Stimulated activated CD8-positive, alpha-beta memory T cell treated with anti-CD3 and anti-CD28 coated beads, Interleukin-12 subunit alpha, Interleukin-12 subunit beta, amount 100 ng/mL, for 4 hours (primary cell): ENCODE data around the gene TRIM15.
"Not testable (repeated sequence)": the region's sequence is repeated elsewhere in the genome, so short reads cannot be mapped to it uniquely, and the experiment has no call there.

Experiments
- DNase-seq: peaks from one replicate; pipeline ENCODE4 v3.0.0-alpha.2; 2020; ENCODE audit warnings: low read depth

The TRIM15 gene

DNA sequence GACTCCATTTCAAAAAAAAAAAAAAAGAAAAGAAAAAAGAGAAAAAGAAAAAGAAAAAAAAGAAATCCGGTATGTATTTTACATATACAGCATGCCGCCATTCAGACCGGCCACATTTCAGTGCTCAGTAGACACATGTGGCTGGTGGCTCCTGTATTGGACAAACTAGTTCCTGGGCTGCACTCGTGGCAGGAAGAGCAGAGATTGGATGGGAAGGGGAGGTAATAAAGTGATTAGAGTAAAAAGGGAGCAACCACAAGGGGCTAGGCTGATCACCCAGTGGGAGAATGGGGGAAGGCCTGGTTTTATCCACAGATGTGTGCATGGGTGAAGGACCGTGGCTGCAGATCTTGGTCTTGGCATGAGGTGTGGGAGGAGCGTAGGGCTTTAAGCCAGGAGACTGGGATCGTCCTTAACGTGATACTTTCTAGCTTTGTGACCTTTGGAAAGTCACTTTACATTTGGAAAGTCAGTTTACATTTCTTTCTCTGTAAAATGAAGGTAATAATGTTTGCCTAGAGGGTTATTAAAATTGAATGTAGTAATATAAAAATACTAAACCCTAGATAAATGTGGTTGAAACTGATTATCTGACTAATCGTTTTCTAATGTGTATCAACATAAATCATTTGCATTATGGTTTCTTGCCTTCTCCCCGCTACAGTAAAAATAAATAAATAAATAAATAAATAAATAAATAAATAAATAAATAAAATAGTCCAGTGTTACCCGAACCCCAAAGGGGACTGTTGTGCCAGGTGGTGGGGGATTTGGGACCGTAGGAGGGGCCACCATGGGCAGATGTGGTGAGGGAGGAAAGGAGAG lies 869 bp upstream of the TRIM15 start:
- no peak for DNase-seq

GRCh38 chr6:30163918-30164654 lies 740 bp downstream of the TRIM15 start:
- no peak for DNase-seq

GRCh38 chr6:30164714-30165113 lies 1.4 kb downstream of the TRIM15 start:
- DNase-seq: no peak

DNA sequence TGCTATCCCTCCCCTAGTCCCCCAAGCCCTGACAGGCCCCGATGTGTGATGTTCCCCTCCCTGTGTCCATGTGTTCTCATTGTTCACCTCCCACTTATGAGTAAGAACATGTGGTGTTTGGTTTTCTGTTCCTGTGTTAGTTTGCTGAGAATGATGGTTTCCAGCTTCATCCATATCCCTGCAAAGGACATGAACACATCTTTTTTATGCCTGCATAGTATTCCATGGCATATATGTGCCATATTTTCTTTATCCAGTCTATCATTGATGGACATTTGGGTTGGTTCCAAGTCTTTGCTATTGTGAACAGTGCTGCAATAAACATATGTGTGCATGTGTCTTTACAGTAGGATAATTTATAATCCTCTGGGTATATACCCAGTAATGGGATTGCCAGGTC lies 1.9 kb downstream of the TRIM15 start:
- not testable (repeated sequence) for DNase-seq

DNA sequence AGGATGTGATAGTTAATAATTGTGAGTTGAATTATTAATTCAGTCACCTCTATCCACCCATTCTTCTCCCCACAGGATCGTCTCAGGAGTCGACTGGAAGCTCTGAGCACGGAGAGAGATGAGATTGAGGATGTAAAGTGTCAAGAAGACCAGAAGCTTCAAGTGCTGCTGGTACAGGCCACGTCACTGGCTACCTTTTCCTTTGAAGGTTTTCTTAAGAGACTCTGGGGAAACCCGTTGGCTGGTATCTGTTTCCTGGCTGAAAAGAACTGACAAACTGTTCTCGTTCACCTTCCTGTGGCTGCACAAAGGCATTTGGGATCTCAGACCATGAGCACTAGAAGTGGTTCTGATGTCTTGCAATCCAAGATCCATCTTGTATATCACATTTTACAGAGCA lies 3.8 kb downstream of the TRIM15 start:
- DNase-seq: no peak

- DNase-seq: no peak
Measured at GRCh38 chr6:30168741-30169140, 5.4 kb downstream of the TRIM15 start.

- no peak for DNase-seq
Measured at GRCh38 chr6:30169658-30170614, 6.6 kb downstream of the TRIM15 start.

DNA sequence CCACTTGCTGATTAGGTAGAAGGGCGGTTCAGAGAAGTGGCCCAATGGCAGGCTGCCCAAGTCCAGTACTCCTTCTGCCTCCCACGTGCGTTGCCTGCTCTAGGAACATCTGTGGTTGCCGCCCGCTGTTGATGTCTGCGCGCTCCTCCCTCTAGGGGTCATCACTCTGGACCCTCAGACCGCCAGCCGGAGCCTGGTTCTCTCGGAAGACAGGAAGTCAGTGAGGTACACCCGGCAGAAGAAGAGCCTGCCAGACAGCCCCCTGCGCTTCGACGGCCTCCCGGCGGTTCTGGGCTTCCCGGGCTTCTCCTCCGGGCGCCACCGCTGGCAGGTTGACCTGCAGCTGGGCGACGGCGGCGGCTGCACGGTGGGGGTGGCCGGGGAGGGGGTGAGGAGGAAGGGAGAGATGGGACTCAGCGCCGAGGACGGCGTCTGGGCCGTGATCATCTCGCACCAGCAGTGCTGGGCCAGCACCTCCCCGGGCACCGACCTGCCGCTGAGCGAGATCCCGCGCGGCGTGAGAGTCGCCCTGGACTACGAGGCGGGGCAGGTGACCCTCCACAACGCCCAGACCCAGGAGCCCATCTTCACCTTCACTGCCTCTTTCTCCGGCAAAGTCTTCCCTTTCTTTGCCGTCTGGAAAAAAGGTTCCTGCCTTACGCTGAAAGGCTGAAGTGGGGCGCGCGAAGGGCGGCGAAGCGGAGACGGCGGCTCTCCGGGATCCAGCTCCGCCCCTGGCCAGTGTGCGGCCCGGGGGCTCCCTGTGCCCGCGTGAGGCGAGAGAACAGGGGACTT lies 8.5 kb downstream of the TRIM15 start:
- no peak for DNase-seq

DNA sequence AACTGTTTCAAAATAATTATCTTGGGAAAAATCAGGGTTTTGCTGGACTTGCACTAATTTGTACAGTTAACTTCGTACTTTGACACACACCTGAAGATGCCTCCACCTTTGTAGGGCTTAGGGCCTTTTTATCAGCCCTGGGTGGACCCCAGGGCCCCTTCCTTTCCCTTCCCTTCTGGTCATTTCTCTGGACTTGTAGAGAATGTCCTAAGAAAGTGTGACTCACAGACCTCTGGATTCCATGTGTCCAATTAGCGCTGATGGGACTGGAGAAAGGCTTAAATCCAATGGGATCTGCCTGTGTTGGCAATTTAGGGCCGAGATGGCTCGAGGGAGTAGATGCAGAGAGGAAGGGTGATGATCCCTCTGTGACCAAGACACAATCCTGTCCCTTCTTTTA lies 9.3 kb downstream of the TRIM15 start:
- DNase-seq: no peak

- no peak for DNase-seq
Measured at GRCh38 chr6:30175765-30176164, 12.4 kb downstream of the TRIM15 start.

DNA sequence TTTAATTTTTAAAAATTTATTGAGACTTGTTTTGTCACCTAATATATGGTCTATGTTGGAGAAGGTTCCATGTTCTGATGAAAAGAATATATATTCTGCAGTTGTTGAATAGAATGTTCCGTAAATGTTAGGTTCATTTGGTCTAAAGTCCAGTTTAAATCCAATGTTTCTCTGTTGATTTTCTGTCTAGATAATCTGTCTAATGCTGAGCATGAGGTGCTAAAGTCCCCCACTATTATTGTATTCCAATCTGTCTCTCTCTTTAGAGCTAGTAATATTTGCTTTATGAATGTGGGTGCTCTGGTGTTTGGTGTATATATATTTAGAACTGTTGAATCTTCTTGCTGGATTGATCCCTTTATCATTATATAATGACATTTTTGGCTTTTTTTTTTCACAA lies 15.5 kb downstream of the TRIM15 start:
- no peak for DNase-seq

DNA sequence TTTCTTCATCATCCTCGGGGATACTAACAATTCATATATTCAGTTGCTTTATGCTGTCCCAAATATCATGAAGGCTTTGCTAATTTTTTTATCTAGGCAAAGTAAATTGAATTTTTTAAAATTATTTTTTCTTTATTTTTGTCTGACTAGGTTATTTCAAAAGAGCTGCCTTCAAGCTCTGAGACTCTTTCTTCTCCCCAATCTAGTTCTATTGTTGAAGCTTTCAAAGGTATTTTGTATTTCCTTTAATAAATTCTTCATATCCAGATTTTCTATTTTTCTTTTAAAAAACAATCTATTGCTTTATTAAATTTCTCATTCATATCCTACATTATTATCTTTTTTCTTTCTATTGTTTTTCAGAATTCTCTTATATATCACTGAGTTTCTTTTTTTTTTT lies 16.8 kb downstream of the TRIM15 start:
- no peak for DNase-seq

- no peak for DNase-seq
Measured at GRCh38 chr6:30184417-30185031, 21.2 kb downstream of the TRIM15 start.

DNA sequence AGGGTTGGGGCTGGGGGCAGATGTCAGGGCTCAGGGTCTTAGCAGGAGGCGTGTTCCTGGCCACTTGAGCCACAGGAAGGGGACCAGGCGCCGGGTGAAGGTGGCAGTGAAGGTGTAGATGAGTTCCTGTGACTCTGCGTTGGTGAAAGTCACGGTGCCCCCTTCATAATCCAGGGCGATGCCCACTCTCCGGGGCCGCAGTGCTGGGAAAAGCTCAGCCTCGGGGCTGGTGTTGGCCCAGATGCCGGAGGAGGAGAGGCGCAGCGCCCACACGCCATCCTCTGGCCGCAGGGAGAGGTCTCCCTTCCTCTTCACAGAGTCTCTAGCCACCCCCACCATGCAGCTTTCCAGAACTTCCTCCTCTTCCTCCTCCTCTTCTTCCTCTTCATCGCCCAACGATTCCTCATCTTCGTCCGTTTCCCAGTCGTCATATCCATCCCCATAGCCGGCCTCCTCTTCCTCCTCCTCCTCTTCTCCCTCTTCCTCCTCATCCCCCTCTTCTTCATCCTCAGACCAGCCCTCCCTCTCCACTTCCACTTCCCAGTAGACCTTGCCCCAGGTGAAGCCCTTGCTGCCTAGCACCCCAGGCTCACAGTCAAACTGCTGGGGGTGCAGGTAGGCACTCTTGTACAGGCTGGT lies 22.6 kb downstream of the TRIM15 start:
- no peak for DNase-seq

DNA sequence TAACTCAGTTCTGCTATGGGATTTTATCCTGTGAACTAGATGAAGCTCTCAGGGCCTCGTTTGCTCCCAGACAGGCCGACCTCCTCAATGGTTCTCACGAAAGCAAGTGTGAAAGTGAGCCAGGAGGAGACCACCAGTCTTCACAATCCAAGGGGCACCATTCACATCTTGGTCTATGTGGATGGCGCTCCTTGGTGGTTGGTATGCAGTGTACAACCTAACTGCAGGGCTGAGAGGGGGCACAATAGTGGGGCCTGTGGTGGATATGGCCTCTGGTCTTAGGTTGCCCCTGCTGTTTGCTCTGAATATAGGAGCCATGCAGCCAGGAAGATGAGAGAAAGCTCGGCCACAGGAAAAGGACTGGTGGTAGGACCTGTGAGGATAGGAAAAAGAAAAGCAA lies 25.2 kb downstream of the TRIM15 start:
- no peak for DNase-seq

GRCh38 chr6:30192076-30192475 lies 28.7 kb downstream of the TRIM15 start:
- DNase-seq: no peak

GRCh38 chr6:30194797-30195690 lies 31.7 kb downstream of the TRIM15 start:
- DNase-seq: no peak

DNA sequence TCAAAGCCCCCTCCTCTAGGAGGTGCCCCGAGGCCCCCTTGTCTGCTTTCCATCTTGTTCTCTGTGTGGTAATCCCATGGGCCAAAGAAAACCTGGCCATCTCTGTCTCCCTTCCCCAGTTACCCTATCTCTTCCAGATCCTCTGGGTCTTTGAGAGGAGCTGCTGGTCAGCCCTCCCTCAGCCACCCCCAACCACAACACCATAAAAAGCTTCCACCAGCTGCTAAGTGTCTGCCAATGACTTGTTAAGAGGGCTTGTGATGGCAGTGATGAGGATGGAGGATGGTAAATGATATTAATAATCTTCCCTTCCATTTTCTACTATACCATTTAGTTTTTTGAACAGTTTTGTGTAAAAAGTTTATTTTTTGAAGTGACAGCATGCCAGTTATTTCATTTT lies 32.6 kb downstream of the TRIM15 start:
- DNase-seq: no peak

GRCh38 chr6:30196376-30196775 lies 33.0 kb downstream of the TRIM15 start:
- no peak for DNase-seq
